BLaER1 treated with 17β-estradiol and CSF1 and Interleukin-3, amounts not matched to agents 10 nM and 100 nM (cell line): ENCODE measurements around the gene SLC47A1.
"Not testable (repeated sequence)": the region's sequence is repeated elsewhere in the genome, so short reads cannot be mapped to it uniquely, and the experiment has no call there.

ENCODE experiments used
- H3K27ac ChIP-seq, 11 experiments: shearing (Covaris generic); formaldehyde crosslinking; 2 replicates each; pipeline ENCODE4 v1.8.1; 2022
- H3K27me3 ChIP-seq, 11 experiments: shearing (Covaris generic); formaldehyde crosslinking; 2 replicates each; pipeline ENCODE4 v1.8.1; 2022
- H3K36me3 ChIP-seq, 11 experiments: shearing (Covaris generic); formaldehyde crosslinking; 2 replicates each; pipeline ENCODE4 v1.8.1; 2022
- H3K4me1 ChIP-seq, 10 experiments: shearing (Covaris generic); formaldehyde crosslinking; 2 replicates each; pipeline ENCODE4 v1.8.1; 2022
- H3K4me2 ChIP-seq, 11 experiments: shearing (Covaris generic); formaldehyde crosslinking; 2 replicates each; pipeline ENCODE4 v1.8.1; 2022
- H3K4me3 ChIP-seq, 10 experiments: shearing (Covaris generic); formaldehyde crosslinking; 2 replicates each; pipeline ENCODE4 v1.8.1; 2022
- H3K9ac ChIP-seq, 11 experiments: shearing (Covaris generic); formaldehyde crosslinking; 2 replicates each; pipeline ENCODE4 v1.8.1; 2022
- H3K9me3 ChIP-seq, 11 experiments: shearing (Covaris generic); formaldehyde crosslinking; replicated peaks in 1 of 11; 2 replicates each; pipeline ENCODE4 v1.8.1; 2022
- H4K20me1 ChIP-seq, 11 experiments: shearing (Covaris generic); formaldehyde crosslinking; 2 replicates each; pipeline ENCODE4 v1.8.1; 2022
- Cebpa-rat ChIP-seq, 11 experiments: shearing (Covaris generic); IDR thresholded peaks; 2 replicates each; pipeline ENCODE4 v1.8.1; 2022

The SLC47A1 gene

DNA sequence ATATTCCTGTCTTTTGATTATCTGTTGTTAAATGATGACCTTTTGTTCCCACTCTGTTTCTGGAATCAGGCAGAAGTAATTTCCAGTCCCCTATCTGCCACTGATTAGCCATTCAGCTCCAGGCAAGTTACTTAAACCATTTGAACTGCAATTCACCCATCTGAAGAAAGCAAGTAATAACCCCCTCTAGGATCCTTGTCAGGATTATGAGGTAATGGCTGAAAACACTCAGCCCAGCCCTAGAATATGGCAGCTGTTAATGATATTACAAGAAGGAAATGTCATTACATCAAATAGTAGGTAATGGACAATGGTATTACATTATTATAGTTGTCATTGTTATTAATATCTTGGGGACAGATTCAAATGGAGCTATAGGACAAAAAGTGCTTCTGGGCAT is 16.0 kb upstream of the SLC47A1 start:
- Histone ChIP-seq H3K4me2 (no peak overlapping the region), H3K27ac (no peak overlapping the region), H3K36me3 (no peaks in the 10 kb centered on the region), H4K20me1 (no peaks in the 10 kb centered on the region; a peak in 1 of 22 replicates), H3K27me3 (no peaks in the 10 kb centered on the region), H3K9me3 (no peaks in the 10 kb centered on the region), H3K9ac (no peak overlapping the region), H3K4me1 (peaks cover 12 to 23% (median 18%) of the 10 kb centered on the region in 10 experiments), H3K4me3 (no peak overlapping the region)
- no peak for TF ChIP-seq Cebpa-rat (IDR thresholded peaks at IDR 0.05)

DNA sequence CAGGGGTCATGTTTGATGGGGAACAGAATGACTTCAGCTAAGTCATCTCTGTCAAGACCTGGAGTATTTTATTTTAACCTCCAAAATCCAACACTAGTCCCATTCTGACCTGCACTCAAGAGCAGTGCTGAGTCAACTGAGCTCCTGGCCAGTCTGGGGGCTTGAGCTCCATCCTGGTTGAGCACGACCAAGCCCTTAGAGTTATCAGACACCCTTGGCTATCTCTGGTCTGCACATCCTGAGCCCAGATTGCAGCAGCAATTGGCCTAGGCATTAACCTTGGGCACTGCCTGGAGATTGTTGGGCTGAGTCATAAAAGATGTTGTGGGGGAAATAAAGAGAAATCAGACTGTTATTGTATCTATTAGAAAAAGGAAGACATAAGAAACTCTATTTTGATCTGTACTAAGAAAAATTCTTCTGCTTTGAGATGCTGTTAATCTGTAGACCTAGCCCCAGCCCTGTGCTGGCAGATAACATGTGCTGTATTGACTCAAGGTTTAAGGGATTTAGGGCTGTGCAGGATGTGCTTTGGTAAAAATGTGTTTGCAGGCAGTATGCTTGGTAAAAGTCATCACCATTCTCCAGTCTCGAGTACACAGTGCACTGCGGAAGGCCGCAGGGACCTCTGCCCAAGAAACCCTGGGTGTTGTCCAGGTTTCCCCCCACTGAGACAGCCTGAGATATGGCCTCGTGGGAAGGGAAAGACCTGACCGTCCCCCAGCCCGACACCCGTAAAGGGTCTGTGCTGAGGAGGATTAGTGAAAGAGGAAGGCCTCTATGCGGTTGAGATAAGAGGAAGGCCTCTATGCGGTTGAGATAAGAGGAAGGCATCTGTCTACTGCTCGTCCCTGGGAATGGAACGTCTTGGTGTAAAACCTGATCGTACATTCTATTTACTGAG is 14.0 kb upstream of the SLC47A1 start:
- H3K9ac ChIP-seq, H3K4me3 ChIP-seq, H3K9me3 ChIP-seq, H3K27me3 ChIP-seq, H4K20me1 ChIP-seq, H3K36me3 ChIP-seq: not testable (repeated sequence)
- Histone ChIP-seq H3K4me2 (peak overlapping the region; percentile 32 to 68 (median 52)), H3K27ac (peak overlapping the region in 1 of 11 experiments; percentile 7; a peak in 1 of 22 replicates), H3K4me1 (peaks cover 12 to 19% (median 16%) of the 10 kb centered on the region in 10 experiments)

DNA sequence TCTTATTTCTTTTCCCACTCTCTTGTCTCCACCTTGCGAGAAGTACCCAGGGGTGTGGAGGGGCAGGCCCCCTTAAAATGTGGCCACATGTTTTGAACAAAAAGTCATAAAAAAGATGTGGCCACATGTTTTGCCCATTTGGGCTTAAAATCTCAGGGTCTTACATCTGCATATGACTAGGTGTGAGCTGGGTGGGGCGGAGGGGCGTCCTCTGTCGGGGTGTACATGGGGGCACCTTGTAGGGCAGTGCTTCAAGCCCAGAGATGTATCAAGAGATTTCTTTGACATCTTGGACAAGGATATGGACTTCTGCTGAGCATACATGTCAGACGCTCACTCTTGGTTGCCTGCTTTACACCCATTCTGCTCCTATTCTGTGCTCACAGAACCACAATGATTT is 13.0 kb upstream of the SLC47A1 start:
- no peak overlapping the region for H3K9ac ChIP-seq
- no peaks in the 10 kb centered on the region for H3K36me3 ChIP-seq
- H4K20me1 ChIP-seq, result no peaks in the 10 kb centered on the region; a peak in 1 of 22 replicates
- no peak overlapping the region for H3K4me3 ChIP-seq
- H3K27me3 ChIP-seq, result no peaks in the 10 kb centered on the region
- H3K4me1 ChIP-seq, result peaks cover 12 to 19% (median 16%) of the 10 kb centered on the region in 10 experiments
- peak overlapping the region; percentile 32 to 68 (median 52) for H3K4me2 ChIP-seq
- no peaks in the 10 kb centered on the region for H3K9me3 ChIP-seq
- no peak for TF ChIP-seq Cebpa-rat (IDR thresholded peaks at IDR 0.05)
- H3K27ac ChIP-seq, result no peak overlapping the region

DNA sequence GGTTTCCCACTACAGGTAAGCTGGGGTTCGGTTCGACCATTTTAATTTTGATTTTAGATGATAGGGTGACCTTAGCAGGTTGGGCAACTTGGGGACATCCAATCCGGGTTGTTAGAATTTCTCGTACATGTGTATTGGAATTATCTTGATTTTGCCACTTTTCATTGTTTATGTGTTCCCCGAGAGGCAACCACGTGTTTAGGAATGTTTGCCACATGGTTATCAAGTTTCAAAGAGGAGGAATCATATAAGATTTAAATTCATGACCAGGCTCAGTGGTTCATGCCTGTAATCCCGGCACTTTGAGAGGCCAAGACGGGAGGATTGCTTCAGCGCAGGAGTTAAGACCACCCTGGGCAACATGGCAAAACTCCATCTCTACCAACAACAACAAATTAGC is 10.0 kb upstream of the SLC47A1 start:
- no peaks in the 10 kb centered on the region for H3K27me3 ChIP-seq
- H4K20me1 ChIP-seq, result no peaks in the 10 kb centered on the region; a peak in 1 of 22 replicates
- H3K27ac ChIP-seq, result no peak overlapping the region
- H3K9me3 ChIP-seq, result no peaks in the 10 kb centered on the region
- H3K9ac ChIP-seq, result no peak overlapping the region
- no peak overlapping the region for H3K4me3 ChIP-seq
- no peak for TF ChIP-seq Cebpa-rat (IDR thresholded peaks at IDR 0.05)
- no peak overlapping the region for H3K4me2 ChIP-seq
- H3K36me3 ChIP-seq, result no peaks in the 10 kb centered on the region
- peaks cover 12 to 19% (median 16%) of the 10 kb centered on the region in 10 experiments for H3K4me1 ChIP-seq

DNA sequence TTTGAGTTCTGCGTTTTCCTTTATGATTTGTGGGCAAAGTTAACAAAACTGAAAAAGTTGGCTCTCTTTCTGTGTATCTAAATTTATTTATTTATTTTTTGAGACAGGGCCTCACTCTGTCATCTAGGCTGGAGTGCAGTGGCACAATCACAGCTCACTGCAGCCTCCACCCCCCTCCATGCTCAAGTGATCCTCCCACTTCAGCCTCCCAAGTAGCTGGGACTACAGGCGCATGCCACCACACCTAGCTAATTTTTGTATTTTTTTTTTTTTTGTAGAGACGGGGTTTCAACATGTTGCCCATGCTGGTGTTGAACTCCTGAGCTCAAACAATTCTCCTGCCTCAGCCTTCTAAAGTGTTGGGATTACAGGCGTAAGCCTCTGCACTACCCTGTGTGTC is 6.7 kb upstream of the SLC47A1 start:
- not testable (repeated sequence) for H3K9me3 ChIP-seq, H3K4me3 ChIP-seq, H3K4me1 ChIP-seq, H4K20me1 ChIP-seq, H3K4me2 ChIP-seq, H3K27ac ChIP-seq, H3K9ac ChIP-seq, H3K36me3 ChIP-seq
- H3K27me3 ChIP-seq, result peaks cover 9 to 17% (median 12%) of the 10 kb centered on the region in 11 experiments

DNA sequence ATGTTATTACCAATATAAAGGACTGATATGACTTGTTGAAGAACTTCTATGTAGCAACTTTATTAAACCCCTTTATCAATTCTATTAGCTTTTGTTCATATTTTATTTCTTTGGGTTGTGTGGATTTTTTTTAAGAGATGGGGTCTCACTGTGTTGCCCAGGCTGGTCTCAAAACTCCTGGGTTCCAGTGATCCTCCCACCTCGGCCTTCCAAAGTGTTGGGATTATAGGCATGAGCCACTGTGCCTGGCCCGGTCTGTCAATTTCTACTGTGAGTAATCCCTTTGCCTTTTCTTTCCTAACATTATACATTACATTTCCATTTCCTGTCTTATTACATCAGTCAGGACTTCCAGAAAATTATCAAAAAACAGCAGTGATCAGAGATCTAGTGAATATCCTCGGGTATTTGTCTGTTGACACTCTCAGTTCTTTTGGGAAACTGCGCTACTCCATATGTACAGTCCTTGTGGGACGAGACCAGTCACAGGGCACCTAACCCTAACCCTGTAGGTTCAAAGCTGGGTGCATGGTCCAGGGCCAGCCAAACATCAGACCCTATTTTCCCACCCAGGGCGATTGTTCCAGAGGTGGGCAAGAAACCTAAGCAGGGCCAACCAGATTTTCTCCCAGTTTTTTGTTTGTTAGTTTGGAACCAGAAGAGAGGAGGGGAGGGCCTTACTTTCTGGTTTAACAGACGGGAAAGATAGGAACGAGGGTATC is 1.7 kb upstream of the SLC47A1 start:
- Histone ChIP-seq H4K20me1 (peaks cover 0 to 33% (median 12%) of the 10 kb centered on the region in 11 experiments; a peak in 12 of 22 replicates), H3K4me2 (no peak overlapping the region), H3K27ac (no peak overlapping the region), H3K36me3 (no peaks in the 10 kb centered on the region), H3K9ac (no peak overlapping the region), H3K27me3 (peaks cover 58 to 67% (median 62%) of the 10 kb centered on the region in 11 experiments), H3K4me3 (no peak overlapping the region), H3K9me3 (no peaks in the 10 kb centered on the region), H3K4me1 (peaks cover 15 to 29% (median 17%) of the 10 kb centered on the region in 10 experiments)
- TF ChIP-seq Cebpa-rat (IDR thresholded peaks at IDR 0.05), result no peak

DNA sequence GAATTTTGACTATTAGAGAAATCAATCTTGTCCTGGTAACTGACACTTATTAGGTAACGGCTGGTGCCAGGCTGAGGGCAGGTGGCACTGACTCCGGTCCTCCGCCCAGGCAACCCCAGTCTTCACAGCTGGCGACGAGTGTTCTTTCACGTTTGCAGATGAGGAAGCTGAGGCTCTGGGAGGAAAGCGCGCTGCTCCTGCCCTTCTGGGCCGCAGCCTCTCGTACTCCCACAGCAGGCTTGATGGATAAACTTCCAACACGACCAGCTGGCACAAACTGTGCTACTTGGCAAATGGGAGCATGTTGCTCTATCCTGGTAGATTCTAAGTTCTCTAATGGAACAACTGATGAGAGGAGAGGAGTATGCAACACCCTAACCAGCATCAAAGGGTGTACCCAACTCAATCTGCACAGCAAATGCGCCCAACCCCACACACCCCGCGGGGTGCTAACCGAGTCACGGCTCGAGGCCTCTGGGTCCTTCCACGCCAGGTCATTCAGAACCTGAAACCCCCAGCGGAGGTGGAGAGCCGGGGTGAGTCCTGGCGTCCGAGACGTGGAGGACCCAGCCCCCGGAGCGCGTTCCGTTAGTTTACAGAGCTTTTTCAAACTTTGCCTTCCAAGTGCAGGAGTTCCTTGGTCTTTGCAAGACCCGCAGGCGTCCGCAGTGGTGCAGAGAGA is 477 bp upstream of the SLC47A1 start:
- no peak for TF ChIP-seq Cebpa-rat (IDR thresholded peaks at IDR 0.05)
- Histone ChIP-seq H4K20me1 (peaks cover 0 to 39% (median 12%) of the 10 kb centered on the region in 11 experiments; a peak in 12 of 22 replicates), H3K4me2 (peak overlapping the region; percentile 79 to 93 (median 89)), H3K27ac (no peak overlapping the region), H3K9ac (no peak overlapping the region), H3K4me3 (peak overlapping the region; percentile 45 to 69 (median 53); a peak in 19 of 20 replicates), H3K27me3 (peaks cover 60 to 73% (median 65%) of the 10 kb centered on the region in 11 experiments), H3K4me1 (peaks cover 15 to 35% (median 21%) of the 10 kb centered on the region in 10 experiments), H3K36me3 (no peaks in the 10 kb centered on the region), H3K9me3 (no peaks in the 10 kb centered on the region)

DNA sequence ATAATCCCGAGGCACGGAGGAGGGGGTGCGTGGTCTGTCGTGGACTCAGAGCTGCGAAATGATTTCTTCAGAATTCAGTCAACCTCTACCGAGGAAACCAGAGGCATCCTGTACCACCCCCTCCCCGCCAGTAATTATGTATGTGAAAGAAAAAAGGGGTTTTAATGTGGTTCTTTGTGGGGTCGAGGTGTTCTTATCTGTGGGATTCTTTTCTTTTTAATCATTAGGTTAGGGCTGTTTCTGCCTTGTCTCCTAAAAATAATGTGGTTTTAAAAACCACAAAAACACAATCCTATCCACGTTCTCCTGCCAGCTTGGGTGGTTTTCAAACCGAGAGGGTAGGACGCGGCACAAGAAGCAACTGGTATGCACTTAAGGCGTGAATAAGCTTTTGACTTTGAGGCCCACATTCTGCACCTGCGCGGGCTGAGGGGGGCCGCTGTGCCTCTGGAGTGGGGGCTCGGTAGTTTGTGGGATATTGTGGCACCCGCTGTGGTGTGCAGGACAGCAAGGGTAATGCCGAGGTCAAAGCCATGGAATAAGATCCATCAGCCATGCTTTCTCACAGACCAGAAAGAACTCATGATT is 1.0 kb downstream of the SLC47A1 start:
- H3K27me3 ChIP-seq, result peaks cover 60 to 73% (median 65%) of the 10 kb centered on the region in 11 experiments
- no peaks in the 10 kb centered on the region for H3K36me3 ChIP-seq
- H3K4me2 ChIP-seq, result peak overlapping the region; percentile 79 to 93 (median 89)
- peak overlapping the region in 1 of 11 experiments; percentile 54; a peak in 1 of 22 replicates for H3K9ac ChIP-seq
- peaks cover 15 to 47% (median 31%) of the 10 kb centered on the region in 10 experiments for H3K4me1 ChIP-seq
- no peak for TF ChIP-seq Cebpa-rat (IDR thresholded peaks at IDR 0.05)
- no peak overlapping the region for H3K27ac ChIP-seq
- peak overlapping the region; percentile 45 to 69 (median 53); a peak in 18 of 20 replicates for H3K4me3 ChIP-seq
- H3K9me3 ChIP-seq, result no peaks in the 10 kb centered on the region
- H4K20me1 ChIP-seq, result peaks cover 0 to 39% (median 12%) of the 10 kb centered on the region in 11 experiments; a peak in 13 of 22 replicates
